ENCODE data around the gene CHD2. TPM values are rescaled to one million over a fixed set of nuclear protein-coding genes. Genes with fewer than 3 reads are reported as not detected.

CHD2 gene
- total RNA-seq, 1 donor from 2014 or later, result 59.7 TPM

DNA sequence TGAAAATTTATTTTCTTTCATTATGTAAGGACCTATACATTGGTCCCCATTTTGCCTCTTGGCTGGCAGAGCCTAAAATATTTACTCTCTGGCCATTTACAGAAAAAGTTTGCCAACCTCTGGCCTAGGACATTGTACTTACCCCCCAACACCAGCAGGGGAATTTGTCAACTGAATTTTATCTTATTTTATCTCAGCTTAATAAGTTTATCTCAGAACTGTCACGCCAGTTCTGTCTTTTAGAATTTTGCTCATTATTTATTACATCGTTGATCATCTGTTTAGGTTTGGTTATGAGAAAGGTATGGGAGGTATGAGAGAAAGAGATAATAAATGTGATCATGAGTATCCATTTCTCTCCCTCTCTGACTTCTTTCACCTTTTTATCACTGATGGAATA is 38.3 kb downstream of the CHD2 start:
- TF ChIP-seq, protein P1, sequence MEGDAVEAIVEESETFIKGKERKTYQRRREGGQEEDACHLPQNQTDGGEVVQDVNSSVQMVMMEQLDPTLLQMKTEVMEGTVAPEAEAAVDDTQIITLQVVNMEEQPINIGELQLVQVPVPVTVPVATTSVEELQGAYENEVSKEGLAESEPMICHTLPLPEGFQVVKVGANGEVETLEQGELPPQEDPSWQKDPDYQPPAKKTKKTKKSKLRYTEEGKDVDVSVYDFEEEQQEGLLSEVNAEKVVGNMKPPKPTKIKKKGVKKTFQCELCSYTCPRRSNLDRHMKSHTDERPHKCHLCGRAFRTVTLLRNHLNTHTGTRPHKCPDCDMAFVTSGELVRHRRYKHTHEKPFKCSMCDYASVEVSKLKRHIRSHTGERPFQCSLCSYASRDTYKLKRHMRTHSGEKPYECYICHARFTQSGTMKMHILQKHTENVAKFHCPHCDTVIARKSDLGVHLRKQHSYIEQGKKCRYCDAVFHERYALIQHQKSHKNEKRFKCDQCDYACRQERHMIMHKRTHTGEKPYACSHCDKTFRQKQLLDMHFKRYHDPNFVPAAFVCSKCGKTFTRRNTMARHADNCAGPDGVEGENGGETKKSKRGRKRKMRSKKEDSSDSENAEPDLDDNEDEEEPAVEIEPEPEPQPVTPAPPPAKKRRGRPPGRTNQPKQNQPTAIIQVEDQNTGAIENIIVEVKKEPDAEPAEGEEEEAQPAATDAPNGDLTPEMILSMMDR (IDR thresholded peaks at IDR 0.05), result peak; percentile 59
- Mint-ChIP-seq H3K4me3 (ENCODE audit: unreplicated experiment) (no peak overlapping the region), H3K9me3 (ENCODE audit: low read depth) (no peaks in the 10 kb centered on the region), H3K36me3 (ENCODE audit: low read depth) (peaks cover 43% of the 10 kb centered on the region), H3K4me1 (ENCODE audit: low read depth) (peaks cover 24% of the 10 kb centered on the region), H3K27ac (ENCODE audit: unreplicated experiment) (no peak overlapping the region), H3K27me3 (ENCODE audit: low read depth) (no peaks in the 10 kb centered on the region)
- no peak for DNase-seq (ENCODE audit: low spot score)

GRCh38 chr15:92941668-92942067 is 41.5 kb downstream of the CHD2 start:
- peak overlapping the region; percentile 7 for H3K27ac Mint-ChIP-seq (ENCODE audit: unreplicated experiment)
- H3K27me3 Mint-ChIP-seq (ENCODE audit: low read depth), result no peaks in the 10 kb centered on the region
- peaks cover 47% of the 10 kb centered on the region for H3K36me3 Mint-ChIP-seq (ENCODE audit: low read depth)
- no peak overlapping the region for H3K4me3 Mint-ChIP-seq (ENCODE audit: unreplicated experiment)
- H3K9me3 Mint-ChIP-seq (ENCODE audit: low read depth), result no peaks in the 10 kb centered on the region
- peaks cover 33% of the 10 kb centered on the region for H3K4me1 Mint-ChIP-seq (ENCODE audit: low read depth)
- DNase-seq (ENCODE audit: low spot score), result no peak
- TF ChIP-seq, protein P1 (IDR thresholded peaks at IDR 0.05), result no peak

DNA sequence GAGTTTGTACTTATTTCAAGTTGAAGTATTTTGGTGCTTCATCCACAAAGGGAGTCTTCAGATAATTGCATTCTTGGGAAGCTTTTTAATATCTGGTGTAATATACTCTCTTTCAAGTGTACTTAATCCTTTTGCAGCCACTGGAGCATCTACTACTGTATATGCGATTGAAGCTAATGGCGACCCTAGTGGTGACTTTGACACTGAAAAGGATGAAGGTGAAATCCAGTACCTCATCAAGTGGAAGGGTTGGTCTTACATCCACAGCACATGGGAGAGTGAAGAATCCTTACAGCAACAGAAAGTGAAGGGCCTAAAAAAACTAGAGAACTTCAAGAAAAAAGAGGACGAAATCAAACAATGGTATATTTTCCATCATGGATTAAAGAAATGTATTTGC is 42.6 kb downstream of the CHD2 start:
- DNase-seq (ENCODE audit: low spot score), result no peak
- H3K27me3 Mint-ChIP-seq (ENCODE audit: low read depth), result no peaks in the 10 kb centered on the region
- peaks cover 51% of the 10 kb centered on the region for H3K36me3 Mint-ChIP-seq (ENCODE audit: low read depth)
- H3K4me3 Mint-ChIP-seq (ENCODE audit: unreplicated experiment), result no peak overlapping the region
- peak overlapping the region; percentile 8 for H3K27ac Mint-ChIP-seq (ENCODE audit: unreplicated experiment)
- H3K9me3 Mint-ChIP-seq (ENCODE audit: low read depth), result no peaks in the 10 kb centered on the region
- TF ChIP-seq, protein P1 (IDR thresholded peaks at IDR 0.05), result peak; percentile 12
- peaks cover 33% of the 10 kb centered on the region for H3K4me1 Mint-ChIP-seq (ENCODE audit: low read depth)

DNA sequence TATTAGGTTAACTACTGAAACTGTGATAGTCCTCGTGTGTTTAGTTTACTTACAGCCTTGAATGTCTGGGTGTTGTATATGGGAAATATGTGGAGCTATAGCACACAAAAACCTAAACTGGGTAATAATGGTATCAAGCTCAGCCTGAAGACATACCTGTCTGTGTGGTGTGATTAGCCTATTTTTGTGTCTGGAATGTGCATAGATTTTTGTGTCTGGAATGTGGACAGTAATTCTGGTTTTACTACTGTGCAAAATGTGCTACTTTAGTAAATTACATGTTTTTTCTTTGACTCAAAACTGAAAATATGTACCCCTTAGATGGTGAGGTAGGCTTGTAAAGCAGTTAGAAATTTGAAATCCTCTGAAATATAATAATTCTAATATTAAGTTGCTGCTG is 43.5 kb downstream of the CHD2 start:
- peaks cover 57% of the 10 kb centered on the region for H3K36me3 Mint-ChIP-seq (ENCODE audit: low read depth)
- H3K27me3 Mint-ChIP-seq (ENCODE audit: low read depth), result no peaks in the 10 kb centered on the region
- TF ChIP-seq, protein P1 (IDR thresholded peaks at IDR 0.05), result no peak
- H3K4me3 Mint-ChIP-seq (ENCODE audit: unreplicated experiment), result no peak overlapping the region
- H3K4me1 Mint-ChIP-seq (ENCODE audit: low read depth), result peaks cover 33% of the 10 kb centered on the region
- H3K27ac Mint-ChIP-seq (ENCODE audit: unreplicated experiment), result peak overlapping the region; percentile 61
- peaks cover 5% of the 10 kb centered on the region for H3K9me3 Mint-ChIP-seq (ENCODE audit: low read depth)
- DNase-seq (ENCODE audit: low spot score), result no peak

DNA sequence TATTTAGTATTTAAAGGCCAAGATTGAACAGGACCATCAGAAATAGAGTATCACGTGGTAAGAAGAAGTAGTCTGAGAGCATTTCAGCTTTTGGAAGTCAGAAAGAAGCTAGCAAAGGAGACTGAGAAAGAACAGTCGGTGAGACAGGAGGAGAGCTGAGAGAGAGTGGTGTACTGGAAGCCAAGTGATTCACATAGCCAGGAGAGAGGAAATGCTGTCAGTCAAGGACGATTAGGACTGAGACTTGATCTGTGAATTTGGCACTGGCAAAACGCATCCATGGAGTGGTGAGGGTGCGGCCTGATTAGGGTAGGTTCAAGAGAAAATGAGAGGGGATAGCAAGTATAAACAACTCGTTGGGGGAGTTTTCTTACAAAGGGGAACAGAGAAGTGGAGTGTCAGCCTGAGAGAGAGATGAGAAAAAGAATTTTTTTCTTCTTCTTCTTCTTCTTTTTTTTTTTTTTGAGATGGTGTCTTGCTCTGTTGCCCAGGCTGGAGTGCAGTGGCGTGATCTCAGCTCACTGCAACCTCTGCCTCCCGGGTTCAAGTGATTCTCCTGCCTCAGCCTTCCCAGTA is 44.9 kb downstream of the CHD2 start:
- H3K27me3 Mint-ChIP-seq (ENCODE audit: low read depth), result no peaks in the 10 kb centered on the region
- no peak overlapping the region for H3K4me3 Mint-ChIP-seq (ENCODE audit: unreplicated experiment)
- H3K4me1 Mint-ChIP-seq (ENCODE audit: low read depth), result peaks cover 41% of the 10 kb centered on the region
- TF ChIP-seq, protein P1 (IDR thresholded peaks at IDR 0.05), result no peak
- no peak for DNase-seq (ENCODE audit: low spot score)
- H3K9me3 Mint-ChIP-seq (ENCODE audit: low read depth), result peaks cover 18% of the 10 kb centered on the region
- H3K36me3 Mint-ChIP-seq (ENCODE audit: low read depth), result peaks cover 64% of the 10 kb centered on the region
- H3K27ac Mint-ChIP-seq (ENCODE audit: unreplicated experiment), result peak overlapping the region; percentile 42
